GM12801 (cell line): ENCODE results near the gene EZR.

ENCODE experiments used
- CTCF ChIP-seq: IDR thresholded peaks from one replicate; pipeline ENCODE4 v1.5.1; 2011; ENCODE audit warnings: control low read depth; ENCODE audit not compliant: insufficient read length; ENCODE audit errors: extremely low read depth

Gene EZR

GRCh38 chr6:158783167-158783450 lies 36.1 kb downstream of the EZR start:
- TF ChIP-seq CTCF: no peak

- no peak for TF ChIP-seq CTCF
Observed at GRCh38 chr6:158782432-158783166, 36.6 kb downstream of the EZR start.

GRCh38 chr6:158781692-158782373 lies 37.3 kb downstream of the EZR start:
- no peak for TF ChIP-seq CTCF

GRCh38 chr6:158780988-158781691 lies 38.0 kb downstream of the EZR start:
- TF ChIP-seq CTCF: no peak

- no peak for TF ChIP-seq CTCF
Observed at GRCh38 chr6:158780246-158780884, 38.8 kb downstream of the EZR start.

- TF ChIP-seq CTCF: no peak
Observed at GRCh38 chr6:158778005-158778527, 41.1 kb downstream of the EZR start.

GRCh38 chr6:158777510-158777909 lies 41.7 kb downstream of the EZR start:
- TF ChIP-seq CTCF: no peak
